PC-9 (cell line): ENCODE results near the gene RBP5. TPM values are rescaled to one million over a fixed set of nuclear protein-coding genes. Genes with fewer than 3 reads are reported as not detected.

Source experiments
- BruUV-seq: library from RNA; stranded (reverse); fragments of 400-500 nt; replicated peaks from 2 replicates; lab custom pipeline; 2021; lab: Mats Ljungman, UMichigan
- CTCF ChIA-PET: fragments of 300-600 bp; sonication (Branson Sonifier 250); formaldehyde crosslinking; loops from one replicate; lab custom pipeline; 2022; ENCODE audit warnings: antibody characterized with exemption; lab: Charles Lee
- POLR2A ChIA-PET: fragments of 300-600 bp; sonication (Branson Sonifier 250); formaldehyde crosslinking; loops from one replicate; lab custom pipeline; 2022; ENCODE audit warnings: antibody characterized with exemption; ENCODE audit not compliant: unreplicated experiment; lab: Charles Lee
- DNase-seq, 2 experiments: peaks; one replicate each; pipeline versions ENCODE4 v3.0.0 to v3.0.0-alpha.2; 2015 to 2022; ENCODE audit warnings: mixed read lengths in 1 of 2
- H2AFZ ChIP-seq: fragments of 200-600 bp; sonication (generic); 2 replicates; pipeline ENCODE4 v1.8.1; 2017; ENCODE audit warnings: antibody characterized with exemption
- H3F3A ChIP-seq: fragments of 200-600 bp; sonication (generic); 2 replicates; pipeline ENCODE4 v1.8.1; 2017; ENCODE audit warnings: antibody characterized with exemption, mild to moderate bottlenecking, low read depth; ENCODE audit not compliant: insufficient read depth
- H3K27ac ChIP-seq: fragments of 200-600 bp; sonication (generic); 2 replicates; pipeline ENCODE4 v1.6.1; 2016; ENCODE audit warnings: mixed run types
- H3K27me3 ChIP-seq: fragments of 200-600 bp; sonication (generic); 2 replicates; pipeline ENCODE4 v1.6.1; 2016; ENCODE audit warnings: low read depth, mixed run types; ENCODE audit not compliant: insufficient read depth
- H3K36me3 ChIP-seq: fragments of 200-600 bp; sonication (generic); 2 replicates; pipeline ENCODE4 v1.6.1; 2016; ENCODE audit warnings: low read depth, mixed run types
- H3K4me1 ChIP-seq: fragments of 200-600 bp; sonication (generic); replicated peaks from 2 replicates; pipeline ENCODE4 v1.6.1; 2016; ENCODE audit warnings: mixed run types; ENCODE audit not compliant: insufficient read depth
- H3K4me2 ChIP-seq: fragments of 200-600 bp; sonication (generic); 2 replicates; pipeline ENCODE4 v1.6.1; 2017; ENCODE audit warnings: mixed run types
- H3K4me3 ChIP-seq: fragments of 200-600 bp; sonication (generic); 2 replicates; pipeline ENCODE4 v1.6.1; 2016; ENCODE audit warnings: mixed run types
- H3K79me2 ChIP-seq: fragments of 200-600 bp; sonication (generic); 2 replicates; pipeline ENCODE4 v1.6.1; 2017; ENCODE audit warnings: low read depth, mixed run types
- H3K9me2 ChIP-seq: fragments of 200-600 bp; sonication (generic); 2 replicates; pipeline ENCODE4 v1.8.1; 2017; ENCODE audit warnings: mild to moderate bottlenecking; ENCODE audit not compliant: insufficient read depth
- H3K9me3 ChIP-seq: fragments of 200-600 bp; sonication (generic); 2 replicates; pipeline ENCODE4 v1.8.1; 2016; ENCODE audit warnings: low read depth; ENCODE audit not compliant: insufficient read depth
- H4K20me1 ChIP-seq: fragments of 200-600 bp; sonication (generic); 2 replicates; pipeline ENCODE4 v1.8.1; 2017; ENCODE audit not compliant: insufficient read depth
- EZH2 ChIP-seq: fragments of 200-600 bp; sonication (generic); IDR thresholded peaks from 2 replicates; pipeline ENCODE4 v1.8.0; 2017; ENCODE audit warnings: antibody characterized with exemption, low read depth
- intact Hi-C: fragments of 100-400 bp; cut with micrococcal nuclease; formaldehyde crosslinking; loops from one replicate; pipeline ENCODE4 v1.10.0; 2022; ENCODE audit not compliant: unreplicated experiment
- total RNA-seq: library from RNA; stranded (reverse); gene quantifications from 2 replicates; pipeline ENCODE4 v1.2.3, GENCODE V29; 2021
- TF ChIP-seq, protein P1 (sequence below): fragments of 200-600 bp; sonication (generic); conservative IDR thresholded peaks from 2 replicates; pipeline ENCODE4 v1.6.1; 2017; ENCODE audit warnings: mixed run types, antibody characterized with exemption, mild to moderate bottlenecking, moderate library complexity

The RBP5 gene
- total RNA-seq, 1 experiment from 2014 or later, result 0.74 TPM

DNA sequence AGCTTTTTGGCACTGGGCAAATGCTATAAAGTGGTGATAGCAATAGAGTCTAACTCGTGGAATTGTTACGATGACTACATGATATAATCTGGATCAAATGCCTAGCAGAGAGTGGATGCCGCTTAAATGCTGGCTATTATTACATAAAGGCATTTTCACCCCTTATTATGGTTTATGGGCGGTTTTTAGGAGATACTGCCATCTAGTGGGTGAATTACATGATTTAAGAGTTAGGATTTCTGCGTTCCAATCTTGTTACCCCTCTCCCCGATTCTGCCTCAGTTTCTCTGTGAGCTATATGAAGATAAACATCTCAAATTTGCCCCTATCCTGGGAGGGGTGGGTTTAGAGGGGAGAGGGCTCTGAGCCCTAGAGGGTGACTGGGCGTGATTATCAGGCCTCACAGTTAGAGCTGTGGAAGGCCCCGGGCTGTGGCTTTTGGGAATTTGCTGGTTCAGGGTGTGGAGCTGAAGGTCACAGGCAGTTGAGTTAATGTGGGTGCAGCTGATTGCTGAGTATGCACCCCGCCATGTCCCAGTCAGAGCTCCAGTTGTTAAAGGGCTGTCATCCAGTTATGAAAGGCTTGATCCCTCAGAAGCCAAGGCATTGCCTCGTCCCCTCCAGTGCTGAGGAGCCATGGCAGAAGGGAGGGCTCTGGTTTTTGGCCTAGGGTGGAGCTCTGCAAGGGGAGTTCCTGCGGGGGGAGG, 15.9 kb upstream of the RBP5 start:
- no peak overlapping the region for H3K4me2 ChIP-seq
- no peak for DNase-seq
- no peaks in the 10 kb centered on the region for H3K79me2 ChIP-seq
- POLR2A ChIA-PET, result interaction anchor here (0.7 kb wide), 1 partner anchor 681 kb away, joined by 16 read pairs; no protein-coding TSS in a partner anchor
- no peaks in the 10 kb centered on the region; the same call in 1 of the 2 replicates for H4K20me1 ChIP-seq
- BruUV-seq, result no TSS peak
- TF ChIP-seq, protein P1, sequence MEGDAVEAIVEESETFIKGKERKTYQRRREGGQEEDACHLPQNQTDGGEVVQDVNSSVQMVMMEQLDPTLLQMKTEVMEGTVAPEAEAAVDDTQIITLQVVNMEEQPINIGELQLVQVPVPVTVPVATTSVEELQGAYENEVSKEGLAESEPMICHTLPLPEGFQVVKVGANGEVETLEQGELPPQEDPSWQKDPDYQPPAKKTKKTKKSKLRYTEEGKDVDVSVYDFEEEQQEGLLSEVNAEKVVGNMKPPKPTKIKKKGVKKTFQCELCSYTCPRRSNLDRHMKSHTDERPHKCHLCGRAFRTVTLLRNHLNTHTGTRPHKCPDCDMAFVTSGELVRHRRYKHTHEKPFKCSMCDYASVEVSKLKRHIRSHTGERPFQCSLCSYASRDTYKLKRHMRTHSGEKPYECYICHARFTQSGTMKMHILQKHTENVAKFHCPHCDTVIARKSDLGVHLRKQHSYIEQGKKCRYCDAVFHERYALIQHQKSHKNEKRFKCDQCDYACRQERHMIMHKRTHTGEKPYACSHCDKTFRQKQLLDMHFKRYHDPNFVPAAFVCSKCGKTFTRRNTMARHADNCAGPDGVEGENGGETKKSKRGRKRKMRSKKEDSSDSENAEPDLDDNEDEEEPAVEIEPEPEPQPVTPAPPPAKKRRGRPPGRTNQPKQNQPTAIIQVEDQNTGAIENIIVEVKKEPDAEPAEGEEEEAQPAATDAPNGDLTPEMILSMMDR, result peak; percentile 81
- no peak for TF ChIP-seq EZH2
- CTCF ChIA-PET, result interaction anchor here (0.6 to 1.5 kb wide), 4 partner anchors 11 to 265 kb away, joined by 3 to 10 read pairs (median 4); partner anchors contain the start of genes C12orf57 and RNU7-1
- H3K4me3 ChIP-seq, result no peak overlapping the region
- no peaks in the 10 kb centered on the region for H3K4me1 ChIP-seq
- H3K27me3 ChIP-seq, result no peaks in the 10 kb centered on the region
- H3K9me3 ChIP-seq, result no peaks in the 10 kb centered on the region
- H3K27ac ChIP-seq, result no peak overlapping the region
- peaks cover 6% of the 10 kb centered on the region; the same call in 1 of the 2 replicates for H3K36me3 ChIP-seq
- H2AFZ ChIP-seq, result no peak overlapping the region
- H3F3A ChIP-seq, result no peaks in the 10 kb centered on the region; the same call in 1 of the 2 replicates
- no peaks in the 10 kb centered on the region for H3K9me2 ChIP-seq
- intact Hi-C loops, result no loop called here

DNA sequence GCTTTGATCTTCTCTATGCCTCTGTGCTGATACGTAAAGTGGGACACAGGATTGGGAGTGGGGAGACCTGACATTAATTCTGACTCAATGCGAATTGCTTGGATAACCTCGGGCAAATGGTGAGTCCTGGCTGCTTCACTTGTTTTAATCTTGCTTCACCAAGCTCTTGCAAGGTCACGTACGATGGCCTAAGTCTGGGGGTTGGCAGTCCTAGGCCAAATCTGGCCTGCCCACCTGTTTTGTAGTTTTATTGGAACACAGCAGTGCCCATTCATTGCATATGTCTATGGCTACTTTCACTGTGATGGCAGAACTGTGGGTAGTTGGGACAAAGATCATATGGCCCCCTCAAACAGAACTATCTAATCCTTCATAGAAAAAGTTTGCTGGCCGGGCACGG, 14.9 kb upstream of the RBP5 start:
- H3K9me3 ChIP-seq, result no peaks in the 10 kb centered on the region
- no TSS peak for BruUV-seq
- H3K27ac ChIP-seq, result no peak overlapping the region
- H4K20me1 ChIP-seq, result no peaks in the 10 kb centered on the region; the same call in 1 of the 2 replicates
- no peaks in the 10 kb centered on the region; the same call in 1 of the 2 replicates for H3F3A ChIP-seq
- H3K27me3 ChIP-seq, result no peaks in the 10 kb centered on the region
- H3K4me3 ChIP-seq, result no peak overlapping the region
- H3K9me2 ChIP-seq, result no peaks in the 10 kb centered on the region
- CTCF ChIA-PET, result interaction anchor here (1.0 kb wide), 2 partner anchors 27 to 64 kb away, joined by 3 to 8 read pairs; no protein-coding TSS in a partner anchor
- no peaks in the 10 kb centered on the region for H3K79me2 ChIP-seq
- no peak for DNase-seq
- H3K36me3 ChIP-seq, result peaks cover 4% of the 10 kb centered on the region; the same call in 1 of the 2 replicates
- POLR2A ChIA-PET, result no interaction called here
- intact Hi-C loops, result loop anchor here (1.0 to 2.0 kb wide), 2 partner anchors 83 to 495 kb away; partner anchors contain the start of gene C1S
- no peaks in the 10 kb centered on the region for H3K4me1 ChIP-seq
- H3K4me2 ChIP-seq, result no peak overlapping the region
- no peak for TF ChIP-seq EZH2
- TF ChIP-seq, protein P1, result no peak
- no peak overlapping the region for H2AFZ ChIP-seq

DNA sequence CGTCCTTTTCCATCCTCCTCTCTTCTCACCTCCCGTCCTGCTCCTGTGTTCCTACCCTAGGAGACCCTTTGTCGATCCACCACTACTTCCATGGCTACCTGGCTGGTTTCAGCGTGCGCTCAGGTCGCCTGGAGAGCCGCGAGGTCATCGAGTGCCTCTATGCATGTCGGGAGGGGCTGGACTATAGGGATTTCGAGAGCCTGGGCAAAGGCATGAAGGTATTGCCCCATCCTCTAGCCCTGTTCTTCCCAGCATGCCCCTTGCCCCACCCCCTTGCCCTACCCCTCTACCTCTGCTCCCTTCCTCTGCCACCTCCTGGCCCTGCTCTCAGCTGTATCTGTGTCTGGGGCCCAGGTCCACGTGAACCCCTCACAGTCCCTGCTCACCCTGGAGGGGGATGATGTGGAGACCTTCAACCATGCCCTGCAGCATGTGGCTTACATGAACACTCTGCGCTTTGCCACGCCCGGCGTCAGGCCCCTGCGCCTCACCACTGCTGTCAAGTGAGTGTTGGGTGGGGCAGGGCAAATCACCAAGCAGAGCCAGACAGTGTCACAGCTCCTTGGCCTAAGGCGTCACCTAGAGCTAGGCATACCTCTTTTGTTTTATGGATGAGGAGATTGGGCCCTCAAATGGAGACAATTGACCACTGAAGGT, 14.2 kb upstream of the RBP5 start:
- no peaks in the 10 kb centered on the region for H3K9me3 ChIP-seq
- H3K4me2 ChIP-seq, result no peak overlapping the region
- no peak overlapping the region for H3K27ac ChIP-seq
- no peak overlapping the region for H3K4me3 ChIP-seq
- DNase-seq, result no peak
- no peaks in the 10 kb centered on the region; the same call in 1 of the 2 replicates for H4K20me1 ChIP-seq
- no peaks in the 10 kb centered on the region for H3K27me3 ChIP-seq
- BruUV-seq, result no TSS peak
- no peak for TF ChIP-seq EZH2
- TF ChIP-seq, protein P1, result no peak
- H2AFZ ChIP-seq, result no peak overlapping the region
- no peaks in the 10 kb centered on the region for H3K79me2 ChIP-seq
- H3F3A ChIP-seq, result no peaks in the 10 kb centered on the region; the same call in 1 of the 2 replicates
- ChIA-PET POLR2A (interaction anchor here (0.6 kb wide), 1 partner anchor 12 kb away, joined by 3 read pairs; no protein-coding TSS in a partner anchor), CTCF (interaction anchor here (0.6 to 1.0 kb wide), 3 partner anchors 63 to 221 kb away, joined by 3 to 8 read pairs (median 3); no protein-coding TSS in a partner anchor)
- no peaks in the 10 kb centered on the region for H3K9me2 ChIP-seq
- H3K36me3 ChIP-seq, result peaks cover 4% of the 10 kb centered on the region; the same call in 1 of the 2 replicates
- H3K4me1 ChIP-seq, result no peaks in the 10 kb centered on the region
- intact Hi-C loops, result loop anchor here (1.0 to 2.0 kb wide), 4 partner anchors 45 to 496 kb away; partner anchors contain the start of genes C12orf57 and C1S
